ENCODE results near the gene TPP1.

The TPP1 gene

DNA sequence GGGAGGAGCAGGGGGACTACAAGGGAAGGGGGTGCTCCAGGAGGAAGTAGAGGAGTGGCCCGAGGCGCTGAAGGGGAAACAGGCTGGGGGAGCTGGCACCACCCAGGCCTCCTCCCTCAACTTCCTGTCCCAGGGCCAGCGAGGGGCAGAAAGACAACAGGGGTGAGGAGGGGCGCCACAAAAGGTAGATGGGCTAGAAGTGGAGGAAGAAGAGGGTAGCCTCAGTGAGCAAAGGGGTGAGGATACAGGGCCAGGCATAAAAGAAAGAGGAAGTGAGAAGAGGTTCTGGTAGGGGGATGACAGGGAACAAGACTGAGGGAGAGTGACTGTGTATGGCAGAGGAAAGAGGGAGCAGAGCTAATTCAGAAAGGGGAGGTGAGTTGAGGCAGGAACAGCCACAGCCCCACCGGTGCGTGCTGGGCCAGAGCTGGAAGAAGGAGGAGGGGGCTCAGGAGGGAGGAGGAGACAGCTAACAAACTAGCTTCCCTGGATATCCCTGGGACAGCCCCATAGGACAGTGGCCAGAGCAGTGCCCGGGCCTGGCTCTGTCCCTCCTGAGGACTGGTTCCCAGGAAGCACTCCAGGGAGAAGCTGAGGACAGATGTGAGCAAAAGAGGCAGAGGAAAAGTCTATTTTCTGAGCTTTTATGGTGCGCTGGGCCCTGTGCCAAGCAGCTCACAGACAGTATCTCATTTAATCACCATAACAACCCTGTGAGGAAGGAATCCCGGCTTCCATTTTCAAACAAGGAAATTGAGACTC, 27.9 kb upstream of the TPP1 start:
- no peak for DNase-seq

DNA sequence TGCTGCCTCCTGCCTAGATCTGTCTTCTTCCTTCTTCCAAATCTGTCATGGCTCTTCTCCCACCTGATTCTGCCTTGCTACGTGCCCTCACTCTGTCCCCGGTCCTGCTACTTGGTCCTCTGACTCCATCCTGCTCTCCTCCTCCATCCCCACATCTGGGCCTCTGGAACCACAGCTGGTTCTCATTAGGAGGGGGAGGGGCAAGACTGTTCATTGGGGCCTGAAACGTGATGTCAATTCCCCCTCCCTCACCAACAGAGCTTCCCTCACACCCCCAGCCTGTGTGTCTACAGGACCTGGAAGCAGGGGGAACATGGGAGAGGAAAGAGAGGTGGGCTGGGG, 27.3 kb upstream of the TPP1 start:
- DNase-seq, result no peak

DNA sequence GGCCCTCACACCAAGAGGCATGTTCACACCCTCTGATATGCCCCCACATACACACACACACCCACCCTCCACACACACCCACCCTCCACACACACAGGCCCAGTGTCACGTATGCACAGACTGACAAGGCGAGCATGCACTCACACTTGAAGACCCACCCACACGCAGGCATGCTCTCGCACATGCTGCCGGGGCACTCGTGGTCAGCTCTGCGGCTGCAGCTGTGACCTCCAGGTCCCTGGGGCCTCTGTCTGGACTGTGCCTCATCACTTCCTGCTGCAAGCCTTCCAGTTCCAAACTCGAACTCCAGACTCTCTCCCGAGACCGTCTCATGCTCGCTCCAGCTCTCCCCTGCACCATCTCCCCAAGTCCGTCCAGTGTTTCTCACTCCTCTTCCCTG, 26.8 kb upstream of the TPP1 start:
- no peak for DNase-seq

DNA sequence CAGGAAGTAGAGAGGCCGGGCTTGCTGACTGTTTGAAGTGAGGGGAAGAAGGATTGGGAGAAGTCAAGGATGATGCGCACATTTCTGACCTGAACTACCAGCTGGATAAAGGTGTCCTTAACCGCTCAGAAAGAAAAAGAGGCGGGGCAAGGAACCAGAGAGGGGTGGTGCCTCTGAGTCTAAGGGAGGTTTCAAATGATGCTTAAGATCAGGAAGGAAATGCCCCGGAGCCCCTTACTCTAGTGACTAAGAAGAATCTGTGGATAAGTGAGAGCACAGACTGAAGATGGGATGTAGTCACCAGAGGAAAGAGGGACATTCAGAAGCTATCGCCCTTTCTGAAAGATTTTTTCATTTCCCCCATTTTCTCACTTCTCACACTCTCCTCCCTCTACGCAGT, 23.7 kb upstream of the TPP1 start:
- no peak for DNase-seq

DNA sequence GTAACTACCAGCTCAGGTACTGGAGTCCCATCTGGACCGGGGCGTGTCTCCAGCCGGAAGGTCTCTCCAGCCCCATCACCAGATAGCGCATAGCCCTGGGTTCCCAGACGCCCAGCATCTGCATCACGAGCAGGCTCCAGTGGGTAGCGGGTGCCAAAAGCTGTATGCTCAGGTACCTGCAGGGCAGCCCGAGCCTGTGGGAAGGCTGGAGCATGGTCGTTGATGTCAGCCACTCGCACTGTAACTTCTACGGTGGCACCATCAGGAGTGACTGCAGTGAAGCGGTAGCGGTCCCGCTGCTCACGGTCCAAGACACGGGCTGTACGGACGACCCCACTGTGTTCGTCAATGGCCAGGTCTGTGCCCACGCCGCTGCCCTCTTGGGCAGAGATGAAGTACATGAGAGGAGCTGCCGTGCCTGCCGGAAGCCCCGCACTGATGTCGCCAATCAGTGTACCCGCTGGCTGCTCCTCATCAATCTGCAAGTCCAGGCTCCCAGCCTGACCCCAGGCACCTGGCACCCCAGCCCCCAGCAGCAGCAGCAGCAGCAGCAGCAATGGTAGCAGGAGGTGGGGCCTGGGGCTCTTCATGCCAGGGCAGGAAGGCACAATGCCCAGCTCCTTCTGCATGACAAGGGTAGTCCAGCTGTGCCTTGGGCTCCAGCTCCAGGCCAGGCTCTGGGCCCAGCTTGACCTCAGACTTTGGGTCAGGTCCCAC, 21.9 kb upstream of the TPP1 start:
- no peak for DNase-seq

DNA sequence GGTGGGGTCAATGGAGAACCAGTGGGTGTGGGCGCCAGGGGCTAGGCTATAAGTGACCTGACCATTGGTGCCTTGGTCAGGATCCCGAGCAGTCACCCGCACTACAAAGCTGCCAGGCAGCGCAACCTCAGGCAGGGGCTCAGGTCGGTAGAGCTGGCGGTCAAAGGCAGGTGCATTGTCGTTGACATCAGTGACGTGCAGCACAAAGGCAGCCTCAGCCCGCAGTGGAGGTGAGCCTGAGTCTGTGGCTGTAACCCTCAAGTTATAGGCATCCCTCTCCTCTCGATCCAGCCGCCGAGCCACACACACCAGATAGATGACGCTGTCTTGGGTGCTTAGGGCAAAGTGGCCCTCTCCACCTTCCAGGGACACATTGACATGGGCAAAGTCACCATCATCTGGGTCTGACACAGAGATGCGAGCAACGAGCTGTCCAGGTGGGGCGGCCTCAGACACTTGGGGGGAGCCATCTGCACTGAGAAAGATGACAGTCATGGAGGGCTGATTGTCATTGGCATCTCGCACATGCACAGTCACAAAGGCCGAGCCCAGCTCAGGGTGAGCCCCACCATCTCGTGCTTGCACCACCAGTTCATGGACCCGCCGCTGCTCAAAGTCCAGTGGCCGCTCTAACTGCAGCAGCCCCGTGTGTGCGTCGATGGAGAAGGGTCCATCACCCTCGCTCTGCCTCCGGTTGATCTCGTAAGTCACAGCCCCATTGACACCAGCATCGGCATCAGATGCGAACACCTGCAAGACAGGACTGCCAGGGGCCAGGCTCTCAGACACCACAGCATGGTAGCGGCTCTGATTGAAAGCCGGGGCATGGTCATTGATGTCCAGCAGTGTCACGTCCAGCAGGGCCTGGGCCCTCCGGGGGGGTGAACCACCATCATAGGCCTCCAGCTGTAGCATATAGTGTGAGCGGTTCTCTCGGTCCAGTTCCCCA, 21.1 kb upstream of the TPP1 start:
- no peak for DNase-seq

DNA sequence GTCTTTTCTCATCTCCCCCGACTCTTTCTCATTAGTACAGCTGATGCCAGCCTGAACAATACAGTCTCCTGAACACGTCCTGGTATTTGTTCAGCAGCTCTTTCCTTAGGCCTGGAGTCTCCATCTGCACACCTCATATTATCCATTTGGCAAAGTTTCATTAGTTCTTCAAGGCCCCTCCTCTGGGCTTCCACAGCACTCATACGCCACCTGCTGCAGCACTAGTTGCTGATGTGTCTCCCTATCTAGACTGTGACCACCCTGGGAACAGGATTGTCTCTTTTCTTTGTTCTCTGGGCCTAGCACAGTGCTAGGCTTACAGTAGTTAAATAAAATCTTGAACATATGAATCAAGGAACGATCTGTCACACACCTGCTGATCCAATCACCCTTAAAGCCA, 19.2 kb upstream of the TPP1 start:
- DNase-seq, result no peak

DNA sequence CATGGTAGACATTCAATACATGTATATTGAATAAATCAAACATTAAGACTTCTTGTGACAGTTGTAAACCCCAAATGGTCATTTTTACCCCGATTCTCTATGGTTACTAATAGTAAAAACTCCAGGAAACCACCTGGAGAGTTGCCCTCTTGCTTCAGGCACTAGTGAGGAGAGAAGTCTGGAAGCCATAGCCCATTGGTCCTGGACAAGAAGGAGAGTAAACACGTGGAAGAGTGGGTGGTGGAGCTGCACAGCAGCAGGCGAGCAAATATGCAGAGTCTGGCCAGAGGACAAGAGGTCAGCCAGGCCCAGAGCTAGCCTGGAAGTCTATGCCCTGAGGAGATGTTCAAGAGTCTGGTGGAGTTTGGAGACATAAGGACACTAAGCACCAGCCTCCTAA, 18.6 kb upstream of the TPP1 start:
- DNase-seq, result no peak

DNA sequence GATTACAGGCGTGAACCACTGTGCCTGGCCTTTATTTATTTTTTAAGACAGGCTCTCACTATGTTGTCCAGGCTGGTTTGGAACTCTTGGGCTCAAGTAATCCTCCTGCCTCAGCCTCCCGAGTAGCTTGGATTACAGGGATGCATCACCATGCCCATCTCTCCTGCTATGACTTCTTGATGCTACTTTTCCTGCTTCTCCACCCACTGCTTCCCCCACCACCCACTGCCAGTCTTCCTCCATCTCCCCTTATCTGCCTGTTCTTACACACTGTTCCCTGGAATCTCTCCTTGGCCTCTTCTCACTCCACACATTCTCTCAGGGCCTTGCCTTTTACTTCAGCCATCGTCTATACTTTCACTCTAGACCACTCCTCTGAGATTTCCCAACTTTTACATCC, 17.3 kb upstream of the TPP1 start:
- DNase-seq, result no peak

DNA sequence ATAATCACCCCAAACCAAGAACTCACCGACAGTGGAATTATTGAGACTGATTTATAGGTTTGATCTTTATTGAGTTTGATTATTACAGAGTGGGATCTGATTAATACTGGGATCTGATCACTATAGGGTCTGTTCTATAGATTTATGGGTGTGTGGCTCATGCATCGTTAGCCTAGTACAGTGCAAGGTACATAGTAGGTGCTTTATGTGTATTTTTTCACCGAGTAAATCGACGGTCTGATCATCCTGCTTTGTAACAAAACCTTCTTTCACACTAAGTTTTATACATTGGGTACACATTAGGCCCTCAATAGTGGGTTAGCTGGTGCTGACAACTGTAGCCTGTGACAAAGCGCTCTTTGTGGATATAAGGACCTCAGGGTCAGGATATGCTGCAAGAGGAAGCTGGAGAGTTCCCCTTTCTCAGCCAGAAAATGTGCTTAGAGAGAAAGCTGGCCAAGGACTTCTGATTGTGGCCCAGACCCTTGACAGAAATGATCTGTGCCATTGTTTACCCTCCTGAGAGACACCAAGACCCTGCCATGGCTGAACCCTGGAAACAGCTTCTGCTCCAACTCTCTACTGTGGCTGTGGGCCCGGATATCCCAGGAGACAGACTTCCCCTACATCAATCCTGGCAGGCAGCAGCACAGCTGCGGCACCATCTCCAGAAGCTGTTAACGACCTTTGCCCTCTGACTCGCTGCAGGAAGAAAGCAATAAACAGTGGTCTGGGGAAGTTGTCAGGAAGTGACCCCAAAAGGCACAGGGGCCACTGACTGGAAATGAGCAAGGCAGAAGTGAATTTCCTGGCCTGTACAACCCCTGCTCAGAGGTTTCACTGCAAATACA, 16.1 kb upstream of the TPP1 start:
- DNase-seq, result peak; percentile 22

DNA sequence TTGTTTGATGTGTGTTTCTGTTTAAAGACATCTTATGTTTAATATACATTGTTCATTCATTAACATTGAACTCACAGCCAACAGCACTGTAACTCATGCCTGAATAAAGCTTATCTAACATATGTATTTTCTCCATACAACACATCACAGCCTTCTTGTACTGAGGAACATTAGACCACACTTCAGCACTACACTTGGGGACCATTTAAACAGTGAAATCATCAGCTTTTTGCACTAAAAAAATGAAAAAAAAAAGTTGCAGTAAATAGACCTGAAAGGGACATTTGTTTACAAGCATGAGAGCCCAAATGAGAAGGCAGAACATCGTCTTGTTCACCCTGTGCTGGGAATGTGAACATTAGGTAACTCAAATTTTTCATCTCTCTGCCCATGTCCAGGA, 15.3 kb upstream of the TPP1 start:
- no peak for DNase-seq

DNA sequence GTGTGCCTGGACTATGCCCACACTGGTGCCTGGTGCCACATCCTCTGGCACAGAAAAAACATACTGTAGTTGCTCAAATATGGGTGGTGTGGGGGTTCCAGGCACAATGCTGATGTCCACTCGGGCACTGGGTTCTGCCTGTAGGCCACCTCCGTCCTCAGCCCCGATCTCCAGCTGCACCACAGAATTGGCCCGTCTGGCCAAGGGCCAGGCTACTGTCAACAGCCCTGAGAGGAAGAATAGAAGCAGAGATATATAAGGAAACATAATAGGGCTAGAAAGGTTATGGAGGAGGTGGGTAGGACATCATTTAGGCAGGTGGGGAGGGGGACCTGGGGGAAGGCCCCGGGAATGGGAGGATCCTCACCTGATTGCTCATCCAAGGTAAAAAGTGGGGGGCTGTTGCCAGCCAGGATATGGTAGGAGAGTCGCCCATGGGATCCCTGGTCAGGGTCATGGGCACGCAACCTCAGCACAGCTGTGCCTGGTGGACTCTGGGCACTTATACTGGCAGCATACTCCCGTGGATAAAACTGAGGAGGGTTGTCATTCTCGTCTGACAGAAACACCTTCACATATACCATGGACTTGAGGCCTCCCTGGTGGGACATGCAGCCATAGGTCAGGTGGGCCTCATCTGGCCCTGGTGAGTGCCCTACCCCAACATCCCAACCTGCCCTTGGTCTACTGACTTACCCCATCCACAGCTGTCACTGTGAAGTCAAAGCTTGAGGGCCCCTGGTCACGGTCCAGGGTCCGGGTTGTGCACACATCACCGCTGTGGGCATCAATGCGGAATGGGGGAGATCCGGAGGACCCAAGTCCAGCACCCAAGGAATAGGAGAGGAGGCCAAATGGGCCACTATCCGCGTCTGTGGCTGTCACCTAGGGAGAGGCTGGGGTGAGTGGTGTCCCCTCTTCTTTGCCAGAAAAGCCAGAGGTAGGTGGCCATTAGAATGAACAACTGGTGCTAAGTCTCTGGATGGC, 14.5 kb upstream of the TPP1 start:
- no peak for DNase-seq

DNA sequence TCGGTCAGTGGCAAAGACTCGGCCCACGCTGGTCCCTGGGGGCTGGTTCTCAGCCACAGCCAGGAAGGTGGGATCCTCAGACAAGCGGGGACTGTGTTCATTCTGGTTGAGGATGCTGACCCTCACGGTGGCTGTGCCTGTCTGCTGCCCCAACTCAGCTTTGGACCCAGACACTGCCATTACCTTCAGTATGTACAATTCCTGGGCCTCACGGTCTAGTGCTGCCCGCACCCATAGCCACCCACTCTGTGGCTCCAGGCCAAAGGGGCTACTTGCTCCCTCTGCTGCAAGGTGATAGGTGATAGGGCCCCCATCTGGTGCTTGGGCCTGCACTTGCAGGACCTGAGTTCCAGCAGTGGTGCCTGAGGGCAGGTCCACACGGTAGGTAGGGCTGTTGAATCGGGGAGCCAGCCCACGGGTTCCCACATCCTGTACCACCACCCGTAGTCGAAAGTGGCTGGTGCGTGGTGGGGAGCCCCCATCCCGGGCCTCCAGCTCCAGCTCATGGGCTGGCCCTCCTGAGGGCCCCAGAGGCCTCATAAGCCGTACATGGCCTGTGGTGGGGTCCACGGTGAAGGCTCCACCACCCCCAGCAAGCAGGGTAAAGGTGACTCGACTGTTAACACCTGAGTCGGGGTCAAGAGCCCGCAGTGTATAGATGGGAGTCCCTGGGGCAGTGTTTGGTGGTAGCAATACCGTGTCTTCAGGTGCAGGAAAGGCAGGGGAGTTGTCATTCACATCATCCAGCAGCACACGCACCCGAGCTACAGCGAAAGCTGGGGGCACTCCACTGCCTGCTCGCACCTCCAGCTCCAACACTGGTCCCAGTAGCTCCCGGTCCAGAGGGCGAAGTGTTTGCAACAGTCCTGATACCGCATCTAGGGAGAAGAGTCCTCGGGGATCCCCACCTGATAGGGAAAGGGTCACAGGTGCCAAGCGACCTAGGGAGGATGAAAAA, 13.2 kb upstream of the TPP1 start:
- DNase-seq, result no peak

DNA sequence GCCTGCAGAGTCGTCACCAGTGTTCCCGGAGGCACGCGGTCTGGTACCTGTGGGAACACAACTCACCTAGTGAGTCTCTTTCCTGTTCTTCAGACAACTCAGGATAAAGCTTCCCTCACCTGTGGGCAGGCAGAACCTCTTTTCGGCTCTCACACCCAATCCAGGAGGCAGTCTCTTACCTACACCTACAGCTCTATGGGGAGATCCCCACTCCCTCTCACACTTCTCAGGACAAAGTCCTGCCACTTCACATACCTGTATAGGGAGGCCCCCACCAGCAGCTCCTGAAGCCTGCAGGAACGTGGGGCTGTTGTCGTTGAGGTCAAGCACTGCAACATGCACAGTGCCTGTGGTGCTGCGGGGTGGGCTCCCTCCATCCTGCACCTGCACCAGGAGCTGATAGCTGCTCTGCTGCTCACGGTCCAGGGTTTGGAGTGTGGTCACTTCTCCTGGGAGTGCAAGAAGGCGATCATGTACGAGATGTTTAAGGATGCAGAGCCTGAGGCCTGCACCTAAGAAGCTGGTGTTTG, 12.2 kb upstream of the TPP1 start:
- DNase-seq, result no peak

DNA sequence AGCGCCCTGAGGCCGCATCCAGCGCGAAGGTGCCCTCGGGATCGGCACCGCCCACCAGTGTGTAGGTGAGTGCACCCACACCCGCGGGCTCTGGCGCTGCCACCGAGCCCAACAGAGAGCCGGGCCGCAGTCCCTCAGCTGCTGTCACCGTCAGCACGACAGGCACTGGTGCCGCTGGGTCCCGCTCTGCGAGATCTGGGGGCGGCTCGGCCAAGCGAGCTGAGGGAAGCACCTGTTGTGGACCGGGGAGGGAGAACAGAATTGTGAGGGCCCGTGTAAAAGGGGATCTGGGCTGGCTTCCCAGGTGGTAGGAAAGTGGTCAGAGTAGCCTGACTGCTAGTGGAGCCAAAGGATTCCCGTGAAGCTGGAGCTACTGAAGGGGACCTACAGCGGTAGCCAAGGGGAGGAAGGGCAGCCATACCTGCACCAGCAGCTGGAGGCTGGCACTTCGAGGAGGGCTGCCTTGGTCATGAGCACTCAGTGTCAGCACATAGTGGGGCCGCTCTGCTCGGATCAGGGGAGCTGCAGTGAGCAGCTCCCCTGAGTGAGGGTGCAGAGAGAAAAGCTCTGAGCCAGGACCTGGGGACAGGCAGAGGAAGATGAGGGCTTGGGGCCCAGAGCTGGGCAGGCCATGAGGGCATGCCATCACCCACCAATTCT, 11.5 kb upstream of the TPP1 start:
- no peak for DNase-seq

DNA sequence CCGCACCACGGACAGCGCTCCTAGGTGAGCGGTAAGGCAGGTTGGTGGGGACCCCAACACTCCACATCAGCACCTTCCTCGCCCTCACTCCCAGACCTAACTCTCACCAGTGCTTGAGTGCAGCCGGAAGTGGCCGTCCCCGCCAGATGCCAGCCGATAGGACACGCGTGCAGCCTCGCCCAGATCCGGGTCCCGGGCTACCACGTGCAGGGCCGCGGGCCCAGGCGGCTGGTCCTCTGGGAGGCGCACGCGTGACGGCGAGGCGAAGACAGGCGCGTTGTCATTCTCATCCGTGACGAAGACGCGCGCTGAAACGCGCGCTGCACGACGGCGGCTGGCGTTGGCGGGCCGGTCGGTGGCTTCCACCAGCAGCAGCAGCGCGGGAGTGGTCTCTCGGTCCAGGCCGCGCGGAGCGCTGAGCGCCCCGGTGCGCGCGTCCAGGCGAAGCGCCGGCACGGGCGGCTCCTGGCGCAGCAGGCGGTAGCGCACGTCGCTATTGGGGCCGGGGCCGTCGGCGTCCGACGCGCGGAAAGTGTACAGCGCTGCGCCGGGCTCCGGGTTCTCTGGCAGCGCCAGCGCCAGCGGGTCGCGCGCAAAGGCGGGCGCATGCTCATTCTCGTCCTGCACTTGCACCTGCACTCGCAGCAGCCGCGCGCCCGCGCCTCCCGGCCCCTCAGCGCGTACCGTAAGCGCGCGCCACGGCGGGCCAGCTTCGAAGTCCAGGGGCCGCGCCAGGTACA, 10.8 kb upstream of the TPP1 start:
- peak; percentile 63 for DNase-seq

DNA sequence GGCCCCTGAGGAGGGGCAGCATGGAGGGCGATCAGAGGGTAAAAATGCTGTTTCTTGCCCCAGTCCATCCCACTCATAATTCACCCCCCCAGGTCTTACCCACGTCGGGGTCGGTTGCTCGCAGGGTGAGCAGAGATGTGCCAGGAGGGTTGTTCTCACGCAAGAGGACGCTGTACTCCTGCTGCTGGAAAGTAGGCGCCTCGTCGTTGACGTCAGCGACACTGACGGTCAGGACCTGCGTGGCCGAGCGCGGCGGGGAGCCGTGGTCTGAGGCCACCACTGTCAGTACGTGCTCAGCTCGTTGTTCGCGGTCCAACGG, 10.3 kb upstream of the TPP1 start:
- no peak for DNase-seq

DNA sequence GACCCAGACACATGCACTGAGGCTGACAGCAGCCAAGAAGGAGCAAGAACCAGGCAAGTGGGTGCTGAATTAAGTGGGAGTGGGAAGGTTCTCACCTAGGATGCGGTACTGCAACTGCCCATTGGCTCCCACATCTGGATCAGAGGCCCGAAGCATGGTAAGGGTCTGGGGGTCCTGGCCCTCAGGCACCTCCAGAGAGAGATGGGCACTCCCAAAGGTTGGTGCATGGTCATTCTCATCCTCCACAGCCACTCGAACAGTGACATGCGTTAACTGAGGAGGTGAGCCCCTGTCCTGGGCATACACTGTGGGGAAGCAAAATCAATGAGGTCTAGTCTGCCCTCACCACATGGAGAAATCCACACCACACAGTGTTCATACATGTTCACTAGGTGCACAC, 9.3 kb upstream of the TPP1 start:
- no peak for DNase-seq

DNA sequence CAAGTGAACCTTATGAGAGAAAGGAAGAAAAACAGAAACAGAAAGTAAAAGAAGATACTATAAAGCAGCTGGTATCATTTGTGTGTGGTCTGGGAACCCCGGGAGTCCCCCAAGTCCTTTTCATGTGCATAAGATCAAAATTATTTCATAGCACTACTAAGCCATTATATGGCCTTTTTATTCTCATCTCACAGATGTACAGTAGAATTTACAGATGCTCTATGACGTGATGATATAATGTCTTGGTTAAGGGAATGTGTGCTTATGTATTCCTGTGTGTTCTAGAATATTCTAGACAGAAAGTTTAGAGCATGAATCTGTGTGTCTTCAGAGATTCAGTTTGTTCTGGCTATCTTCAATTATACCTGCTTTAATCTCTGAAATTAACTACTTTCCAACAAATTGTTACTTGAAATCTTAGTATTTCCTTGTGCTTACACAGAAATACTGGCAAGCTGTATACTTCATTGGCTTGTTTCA, 8.6 kb upstream of the TPP1 start:
- no peak for DNase-seq
